ENCODE results near the gene MSL2. TPM values are rescaled to one million over a fixed set of nuclear protein-coding genes. Genes with fewer than 3 reads are reported as not detected.
"Not testable (repeated sequence)": the region's sequence is repeated elsewhere in the genome, so short reads cannot be mapped to it uniquely, and the experiment has no call there.

The MSL2 gene
- total RNA-seq, 3 donors from 2014 or later, result 42.8 to 47.2 (median 46.8) TPM

DNA sequence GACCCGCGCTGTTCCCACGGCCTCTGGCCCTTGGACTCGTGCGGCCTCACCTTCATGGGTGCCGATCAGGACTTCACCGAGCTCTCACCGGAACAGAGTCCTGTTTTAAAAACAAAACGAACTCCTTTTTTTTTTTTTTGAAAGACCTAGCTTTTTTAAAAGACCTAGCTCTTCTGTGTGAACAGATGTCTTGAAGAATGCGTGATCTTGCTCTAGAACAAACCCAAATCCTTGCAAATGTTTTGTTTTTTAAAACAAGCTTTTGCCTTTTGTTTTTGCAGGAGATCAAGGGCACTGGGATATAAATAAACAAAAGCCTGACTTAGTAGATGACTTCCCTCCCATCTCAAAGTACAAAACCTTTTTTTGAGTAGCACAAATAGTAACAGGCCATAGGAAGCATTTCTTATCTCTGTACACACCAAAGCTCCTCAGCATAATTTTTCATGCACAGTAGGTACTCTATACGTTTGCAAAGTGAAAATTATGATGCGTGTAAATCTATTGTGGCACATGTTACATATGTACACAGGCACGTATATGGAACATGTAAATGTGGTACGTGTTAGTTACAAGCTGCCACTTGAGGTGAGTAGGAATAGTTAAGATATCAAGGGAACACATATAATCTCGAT, 1.1 kb upstream of the MSL2 start:
- Mint-ChIP-seq H3K9me3 (no peaks in the 10 kb centered on the region), H3K4me3 (peak overlapping the region; percentile 99), H3K27me3 (ENCODE audit: low read depth) (peaks cover 2% of the 10 kb centered on the region), H3K4me1 (ENCODE audit: low read depth) (peaks cover 25% of the 10 kb centered on the region), H3K36me3 (ENCODE audit: insufficient read depth) (peaks cover 8% of the 10 kb centered on the region)
- ATAC-seq (no peak), DNase-seq (no peak)

DNA sequence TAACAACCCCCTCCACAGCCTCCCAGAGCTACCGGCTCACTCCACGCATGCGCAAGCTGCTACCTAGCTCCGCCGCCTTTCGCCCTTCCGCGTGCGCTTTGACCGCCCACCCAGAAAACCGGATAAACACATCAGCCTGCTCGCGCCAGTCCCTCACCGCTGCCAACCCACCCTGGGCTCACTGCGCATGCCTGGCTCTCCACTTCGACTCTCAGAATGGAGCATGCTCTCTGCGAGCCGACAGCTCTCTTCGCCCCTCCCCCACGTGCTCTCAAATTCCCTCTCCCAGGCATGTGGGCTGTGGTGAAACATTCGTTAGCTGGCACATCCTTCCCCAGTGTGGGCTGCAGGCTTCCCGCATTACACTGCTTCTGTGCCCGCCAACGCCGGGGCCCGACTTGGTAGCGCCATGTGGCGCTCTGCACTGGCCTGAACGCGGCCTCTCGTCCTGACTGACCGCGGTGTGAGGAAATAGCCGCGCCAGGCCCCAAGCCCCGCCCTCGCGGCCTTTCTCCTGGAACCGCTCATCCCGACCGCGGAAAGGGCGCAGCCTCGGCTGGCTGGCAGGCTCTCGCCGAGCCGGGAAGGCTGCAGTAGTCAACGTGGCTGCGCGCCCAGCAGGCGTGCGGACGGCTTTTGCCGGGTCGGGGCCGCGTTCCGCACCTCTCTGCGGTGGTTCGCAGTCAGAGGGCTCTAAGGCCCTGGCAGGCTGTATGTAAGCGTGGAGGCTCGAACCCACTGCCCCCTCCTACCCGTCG, 445 bp upstream of the MSL2 start:
- Mint-ChIP-seq H3K4me1 (ENCODE audit: low read depth) (peaks cover 32% of the 10 kb centered on the region), H3K36me3 (ENCODE audit: insufficient read depth) (peaks cover 10% of the 10 kb centered on the region), H3K4me3 (peak overlapping the region; percentile 99), H3K9me3 (no peaks in the 10 kb centered on the region), H3K27me3 (ENCODE audit: low read depth) (peaks cover 2% of the 10 kb centered on the region)
- DNase-seq, result peak; percentile 100
- ATAC-seq, result peak; percentile 73 to 77

DNA sequence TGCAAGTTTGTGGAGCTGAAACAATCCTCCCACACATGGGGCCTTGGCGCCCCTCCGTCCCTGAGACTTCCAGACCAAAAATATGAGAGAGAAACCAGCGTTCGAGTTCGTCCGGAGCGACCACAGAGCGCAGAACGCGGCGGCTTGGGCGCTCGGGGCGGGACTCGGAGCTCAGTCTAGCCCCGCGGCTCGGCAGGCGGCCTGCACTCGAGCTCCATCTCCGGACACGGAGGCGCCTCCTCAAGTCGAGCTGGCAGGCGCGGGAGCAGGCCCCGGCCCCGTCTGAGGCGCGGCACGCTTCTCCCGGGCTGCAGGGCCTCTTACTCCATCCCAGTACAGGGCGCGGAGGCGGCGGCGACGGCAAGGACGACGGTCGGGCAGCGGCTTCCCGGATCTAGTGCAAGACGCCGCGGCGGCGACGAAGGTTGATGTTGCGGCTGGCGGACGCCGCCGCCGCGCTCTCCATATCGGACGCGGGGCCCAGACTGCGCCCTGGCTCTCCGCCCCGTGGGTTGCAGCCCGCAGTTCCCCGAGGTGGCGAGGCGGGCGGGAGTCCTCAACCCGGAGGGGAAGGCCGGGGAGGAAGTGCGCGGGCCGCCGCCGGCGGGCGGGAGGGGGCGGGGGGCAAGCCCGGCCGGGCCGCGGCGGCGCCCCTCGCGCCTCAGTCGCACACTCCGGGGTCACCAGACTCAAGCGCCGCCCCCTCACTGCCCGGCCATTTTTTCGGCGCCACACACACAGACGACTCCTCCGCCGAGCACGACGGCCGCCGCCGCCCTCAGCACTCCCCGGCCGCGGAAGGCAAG, 674 bp downstream of the MSL2 start:
- Mint-ChIP-seq H3K4me3 (peak overlapping the region; percentile 99), H3K27me3 (ENCODE audit: low read depth) (peaks cover 2% of the 10 kb centered on the region), H3K36me3 (ENCODE audit: insufficient read depth) (peaks cover 14% of the 10 kb centered on the region), H3K4me1 (ENCODE audit: low read depth) (peaks cover 43% of the 10 kb centered on the region), H3K9me3 (no peaks in the 10 kb centered on the region)
- ATAC-seq, result peak; percentile 41 to 48
- peak; percentile 63 for DNase-seq

DNA sequence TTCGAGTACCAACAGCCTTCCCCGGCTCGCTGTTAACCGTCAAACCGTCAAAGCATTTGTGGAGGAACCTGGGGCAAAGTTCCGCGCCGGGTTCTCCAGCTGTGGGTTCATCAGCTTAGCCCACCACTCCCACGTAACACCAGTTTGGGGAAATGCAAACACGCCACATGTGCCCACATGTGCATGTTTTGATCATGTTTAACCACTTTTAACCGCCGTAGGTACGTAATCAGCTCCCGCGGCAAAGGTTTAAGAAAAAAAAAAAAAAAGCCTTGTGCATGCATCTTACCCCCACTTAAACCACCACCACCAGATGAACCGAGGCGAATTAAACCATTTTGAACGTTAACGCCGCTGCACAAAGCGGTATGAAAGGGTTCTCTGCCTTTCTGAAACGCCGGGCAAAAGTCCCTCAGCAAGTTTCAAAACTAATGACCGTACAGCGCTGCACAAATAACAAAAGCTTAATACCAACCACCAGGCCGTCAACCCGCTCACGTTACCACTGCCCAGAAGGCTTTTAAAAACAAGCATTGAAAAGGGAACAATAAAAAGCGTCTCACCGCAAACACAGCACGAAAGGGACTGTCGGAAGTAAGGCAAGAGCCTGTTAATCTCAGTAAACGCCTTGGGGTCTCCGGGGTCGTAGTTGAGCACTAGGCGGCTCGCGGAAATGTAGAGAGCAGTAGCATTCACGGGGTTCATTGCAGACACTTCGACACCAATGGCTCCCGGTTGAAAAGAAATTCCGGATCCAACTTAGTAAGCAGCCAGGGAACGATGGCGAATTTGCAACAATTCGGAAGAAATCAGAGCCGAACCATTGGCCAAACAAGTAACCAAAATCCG, 1.5 kb downstream of the MSL2 start:
- H3K4me3 Mint-ChIP-seq, result peak overlapping the region; percentile 99
- H3K9me3 Mint-ChIP-seq, result no peaks in the 10 kb centered on the region
- H3K36me3 Mint-ChIP-seq (ENCODE audit: insufficient read depth), result peaks cover 14% of the 10 kb centered on the region
- ATAC-seq (peak in 1 of 2 donors; percentile 1), DNase-seq (peak; percentile 54)
- peaks cover 2% of the 10 kb centered on the region for H3K27me3 Mint-ChIP-seq (ENCODE audit: low read depth)
- peaks cover 52% of the 10 kb centered on the region for H3K4me1 Mint-ChIP-seq (ENCODE audit: low read depth)

DNA sequence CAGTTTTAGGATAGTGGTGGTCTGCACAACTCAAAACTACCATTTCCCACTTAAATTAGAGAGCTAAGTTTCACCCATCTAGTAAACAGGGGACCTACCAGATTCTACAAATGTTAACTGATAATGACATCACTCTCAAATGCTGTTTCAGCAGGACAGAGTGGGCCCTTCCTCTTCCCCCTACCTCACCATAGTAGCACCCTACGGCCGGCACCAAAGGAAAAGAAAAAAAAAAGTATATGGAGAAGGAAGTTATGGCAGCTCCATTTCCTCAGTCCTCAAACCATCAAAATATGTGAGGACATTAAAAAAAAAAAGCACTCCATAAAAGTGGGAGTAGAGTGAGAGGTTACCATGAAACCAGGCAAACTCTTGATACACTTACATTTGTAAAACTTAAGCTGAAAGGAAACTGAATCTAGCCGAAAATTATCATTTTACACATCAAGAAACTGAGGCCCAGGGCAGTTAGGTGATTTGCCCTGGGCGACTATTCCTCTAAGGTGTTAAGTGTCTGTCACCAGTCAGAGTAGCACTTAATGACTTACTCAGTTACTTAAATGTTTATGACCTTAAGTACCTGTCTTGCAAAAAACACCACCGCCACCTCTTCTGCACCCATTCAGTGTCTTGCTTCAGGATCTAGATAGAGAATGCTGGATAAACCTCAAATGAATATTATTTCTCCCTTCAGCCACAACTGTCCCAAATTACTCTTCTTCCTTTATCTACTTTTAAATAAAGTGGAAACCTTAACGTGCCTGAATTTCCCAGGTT, 2.7 kb downstream of the MSL2 start:
- Mint-ChIP-seq H3K4me1 (ENCODE audit: low read depth) (peaks cover 63% of the 10 kb centered on the region), H3K9me3 (no peaks in the 10 kb centered on the region), H3K36me3 (ENCODE audit: insufficient read depth) (peaks cover 14% of the 10 kb centered on the region), H3K4me3 (peak overlapping the region; percentile 99), H3K27me3 (ENCODE audit: low read depth) (peaks cover 2% of the 10 kb centered on the region)
- DNase-seq, result no peak
- ATAC-seq, result no peak

DNA sequence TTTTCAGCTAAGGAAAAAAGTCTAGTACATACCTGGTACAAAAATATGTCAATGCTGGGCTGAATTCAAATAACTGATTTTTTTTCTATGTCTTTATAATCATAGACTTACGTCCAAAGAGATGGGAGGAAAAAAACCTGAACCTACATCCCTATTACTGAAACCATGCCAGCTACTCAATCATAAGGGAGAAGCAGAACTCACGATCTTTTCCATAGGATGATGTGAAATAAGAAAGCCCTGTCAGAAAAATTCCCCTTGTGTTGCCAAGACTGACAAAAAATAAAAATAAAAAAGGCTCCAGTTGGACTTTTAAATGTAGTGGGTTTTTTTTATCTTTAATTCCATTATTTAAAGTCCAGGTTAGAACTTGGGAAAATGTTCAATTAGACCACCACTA, 3.3 kb downstream of the MSL2 start:
- H3K27me3 Mint-ChIP-seq (ENCODE audit: low read depth), result peaks cover 2% of the 10 kb centered on the region
- peak overlapping the region; percentile 99 for H3K4me3 Mint-ChIP-seq
- peaks cover 67% of the 10 kb centered on the region for H3K4me1 Mint-ChIP-seq (ENCODE audit: low read depth)
- H3K9me3 Mint-ChIP-seq, result no peaks in the 10 kb centered on the region
- ATAC-seq, result no peak
- H3K36me3 Mint-ChIP-seq (ENCODE audit: insufficient read depth), result peaks cover 14% of the 10 kb centered on the region
- DNase-seq, result no peak

DNA sequence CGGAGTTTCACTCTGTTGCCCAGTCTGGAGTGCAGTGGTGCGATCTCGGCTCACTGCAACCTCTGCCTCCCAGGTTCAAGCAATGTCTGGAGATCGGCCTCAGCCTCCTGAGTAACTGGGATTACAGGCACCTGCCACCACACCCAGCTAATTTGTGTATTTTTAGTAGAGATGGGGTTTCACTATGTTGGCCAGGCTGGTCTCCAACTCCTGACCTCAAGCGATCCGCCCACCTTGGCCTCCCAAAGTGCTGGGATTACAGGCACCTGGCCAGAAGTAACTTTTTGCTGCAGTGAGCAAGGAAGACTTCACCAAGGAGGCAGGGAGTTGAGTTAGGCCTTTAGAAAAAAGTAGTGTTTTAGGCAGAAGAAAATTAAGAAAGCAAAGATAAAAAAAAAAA, 3.9 kb downstream of the MSL2 start:
- not testable (repeated sequence) for H3K9me3 Mint-ChIP-seq; DNase-seq; H3K27me3 Mint-ChIP-seq (ENCODE audit: low read depth); ATAC-seq
- Mint-ChIP-seq H3K4me3 (peak overlapping the region; percentile 99), H3K36me3 (ENCODE audit: insufficient read depth) (peaks cover 14% of the 10 kb centered on the region), H3K4me1 (ENCODE audit: low read depth) (peaks cover 66% of the 10 kb centered on the region)

DNA sequence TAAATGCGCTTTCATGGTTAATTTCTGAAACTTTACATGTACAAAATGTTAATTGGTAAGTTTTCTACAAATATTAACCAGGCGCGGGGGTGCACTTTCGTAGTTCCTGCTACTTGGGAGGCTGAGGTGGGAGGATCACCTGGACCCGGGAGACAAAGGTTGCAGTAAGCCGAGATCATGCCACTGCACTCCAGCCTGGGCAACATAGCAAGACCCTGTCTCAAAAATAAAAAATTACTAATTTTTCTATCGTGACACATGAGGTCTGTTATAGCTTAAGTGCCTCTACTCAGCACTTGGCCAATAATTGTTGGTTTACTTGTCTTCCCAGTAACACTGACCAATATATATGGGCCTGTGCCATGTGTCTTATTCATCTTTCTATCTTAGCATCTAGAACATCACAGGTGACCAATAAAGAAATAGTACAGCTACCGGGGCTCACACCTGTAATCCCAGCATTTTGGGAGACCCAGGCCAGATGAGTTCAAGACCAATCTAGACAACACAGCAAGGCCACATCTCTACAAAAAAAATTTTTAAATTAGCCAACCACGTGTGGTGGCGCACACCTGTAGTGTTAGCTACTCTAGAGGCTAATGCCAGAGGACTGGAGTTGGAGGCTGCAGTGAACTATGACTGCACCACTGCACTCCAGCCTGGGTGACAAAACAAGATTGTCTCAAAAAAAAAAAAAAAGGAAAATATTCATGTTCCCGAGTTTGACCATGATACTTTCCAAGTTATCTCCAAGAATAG, 6.1 kb downstream of the MSL2 start:
- Mint-ChIP-seq H3K36me3 (ENCODE audit: insufficient read depth) (peaks cover 14% of the 10 kb centered on the region), H3K9me3 (no peaks in the 10 kb centered on the region), H3K4me1 (ENCODE audit: low read depth) (peaks cover 82% of the 10 kb centered on the region), H3K27me3 (ENCODE audit: low read depth) (no peaks in the 10 kb centered on the region), H3K4me3 (peak overlapping the region; percentile 99)
- no peak for DNase-seq
- no peak for ATAC-seq

DNA sequence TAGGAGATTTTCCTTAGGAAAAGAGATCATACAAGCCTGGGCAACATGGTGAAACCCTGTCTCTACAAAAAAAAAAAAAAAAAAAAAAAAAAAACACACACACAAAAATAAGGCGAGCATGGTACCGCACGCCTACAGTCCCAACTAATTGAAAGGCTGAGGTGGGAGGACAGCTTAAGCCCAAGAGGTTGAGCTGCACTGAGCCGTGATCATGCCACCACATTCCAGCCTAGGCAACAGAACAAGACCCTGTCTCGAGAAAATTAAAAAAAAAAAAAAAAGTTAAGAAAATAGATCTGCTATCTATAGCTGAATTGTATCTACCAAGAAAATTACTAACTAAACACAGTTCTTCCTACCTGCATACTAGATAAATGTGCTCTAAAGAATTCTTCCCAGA, 7.1 kb downstream of the MSL2 start:
- ATAC-seq, result no peak
- Mint-ChIP-seq H3K4me1 (ENCODE audit: low read depth) (peaks cover 89% of the 10 kb centered on the region), H3K4me3 (peak overlapping the region; percentile 15), H3K9me3 (no peaks in the 10 kb centered on the region), H3K36me3 (ENCODE audit: insufficient read depth) (peaks cover 8% of the 10 kb centered on the region), H3K27me3 (ENCODE audit: low read depth) (no peaks in the 10 kb centered on the region)
- DNase-seq, result no peak

DNA sequence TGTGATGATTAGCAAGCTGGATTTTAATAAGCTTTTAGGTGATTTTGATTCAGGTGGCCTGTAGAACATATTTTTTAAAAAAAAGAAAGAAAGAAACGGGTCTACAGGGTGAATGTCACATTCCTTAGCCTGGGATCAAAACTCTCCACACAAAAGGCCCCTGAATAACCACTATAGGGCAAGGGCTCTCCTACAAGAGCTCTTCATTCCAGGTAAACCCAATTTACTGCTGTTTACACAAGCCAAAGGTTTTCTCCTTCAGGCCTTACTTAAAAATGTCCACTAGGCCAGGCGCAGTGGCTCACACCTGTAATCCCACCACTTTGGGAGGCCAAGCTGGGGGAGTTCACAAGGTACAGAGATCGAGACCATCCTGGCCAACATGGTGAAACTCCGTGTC, 8.3 kb downstream of the MSL2 start:
- peak overlapping the region; percentile 46 for H3K4me3 Mint-ChIP-seq
- peaks cover 95% of the 10 kb centered on the region for H3K4me1 Mint-ChIP-seq (ENCODE audit: low read depth)
- DNase-seq (no peak), ATAC-seq (no peak)
- no peaks in the 10 kb centered on the region for H3K27me3 Mint-ChIP-seq (ENCODE audit: low read depth)
- peaks cover 8% of the 10 kb centered on the region for H3K36me3 Mint-ChIP-seq (ENCODE audit: insufficient read depth)
- no peaks in the 10 kb centered on the region for H3K9me3 Mint-ChIP-seq

DNA sequence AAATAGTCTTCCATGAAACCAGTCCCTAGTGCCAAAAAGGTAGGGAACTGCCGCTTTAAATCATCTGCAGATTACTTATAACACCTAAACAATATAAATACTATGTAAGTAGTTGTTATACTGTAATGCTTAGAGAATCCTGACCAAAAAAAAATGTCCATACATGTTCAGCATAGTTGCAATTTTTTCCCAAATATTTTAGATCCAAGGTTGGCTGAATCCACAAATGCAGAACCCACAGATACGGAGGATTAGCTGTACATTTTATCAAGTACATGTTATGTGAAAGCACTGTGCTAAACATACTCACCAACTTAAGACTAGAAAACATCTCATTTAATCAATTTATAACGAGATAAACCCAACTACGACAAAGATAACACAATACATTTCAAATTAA, 9.3 kb downstream of the MSL2 start:
- peak overlapping the region; percentile 38 for H3K4me3 Mint-ChIP-seq
- H3K36me3 Mint-ChIP-seq (ENCODE audit: insufficient read depth), result peaks cover 5% of the 10 kb centered on the region
- H3K4me1 Mint-ChIP-seq (ENCODE audit: low read depth), result peaks cover 95% of the 10 kb centered on the region
- no peaks in the 10 kb centered on the region for H3K9me3 Mint-ChIP-seq
- DNase-seq, result no peak
- H3K27me3 Mint-ChIP-seq (ENCODE audit: low read depth), result no peaks in the 10 kb centered on the region
- no peak for ATAC-seq

DNA sequence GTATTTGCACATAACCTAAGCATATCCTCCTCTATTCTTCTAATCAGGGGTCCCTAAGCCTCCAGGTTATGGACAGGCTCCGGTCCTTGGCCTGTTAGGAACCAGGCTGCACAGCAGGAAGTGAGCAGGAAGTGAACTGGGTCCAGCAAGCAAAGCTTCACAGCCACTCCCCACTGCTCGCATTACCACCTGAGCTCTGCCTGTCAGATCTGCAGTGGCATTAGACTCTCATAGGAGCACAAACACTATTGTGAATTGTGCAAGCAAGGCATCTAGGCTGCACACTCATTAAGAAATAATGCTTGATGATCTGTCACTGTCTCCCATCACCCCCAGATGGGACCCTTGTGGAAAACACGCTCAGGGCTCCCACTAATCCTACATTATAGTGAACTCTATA, 9.8 kb downstream of the MSL2 start:
- Mint-ChIP-seq H3K36me3 (ENCODE audit: insufficient read depth) (peaks cover 3% of the 10 kb centered on the region), H3K27me3 (ENCODE audit: low read depth) (no peaks in the 10 kb centered on the region), H3K4me3 (peak overlapping the region; percentile 20), H3K4me1 (ENCODE audit: low read depth) (peaks cover 91% of the 10 kb centered on the region), H3K9me3 (no peaks in the 10 kb centered on the region)
- DNase-seq (no peak), ATAC-seq (peak; percentile 23 to 42)

DNA sequence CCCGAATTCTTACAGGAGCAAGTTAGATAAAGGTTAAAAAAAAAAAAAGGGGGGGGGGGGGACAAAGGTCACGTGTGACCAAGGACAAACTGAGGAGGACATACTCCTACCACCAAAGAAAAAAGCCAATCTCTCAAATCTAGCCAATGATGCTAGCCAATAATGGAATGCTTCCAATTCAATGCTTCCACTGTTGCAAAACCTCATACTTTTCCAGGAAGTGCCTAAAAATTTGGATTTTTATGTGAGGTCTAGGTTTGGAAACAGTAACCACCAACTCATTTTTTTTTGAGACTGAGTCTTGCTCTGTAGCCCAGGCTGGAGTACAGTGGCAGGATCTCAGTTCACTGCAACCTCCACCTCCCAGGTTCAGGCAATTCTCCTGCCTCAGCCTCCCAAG, 11.4 kb downstream of the MSL2 start:
- Mint-ChIP-seq H3K36me3 (ENCODE audit: insufficient read depth) (no peaks in the 10 kb centered on the region), H3K27me3 (ENCODE audit: low read depth) (no peaks in the 10 kb centered on the region), H3K9me3 (no peaks in the 10 kb centered on the region), H3K4me1 (ENCODE audit: low read depth) (peaks cover 87% of the 10 kb centered on the region), H3K4me3 (no peak overlapping the region)
- ATAC-seq (no peak), DNase-seq (no peak)
